NT2/D1 (cell line): Measurements from ENCODE around the gene DLL3.

ENCODE experiments used
- SUZ12 ChIP-seq: IDR thresholded peaks from 2 replicates; pipeline ENCODE4 v1.6.1; 2011; ENCODE audit not compliant: insufficient read length, insufficient read depth; ENCODE audit errors: extremely low read depth
- ZNF274 ChIP-seq: IDR thresholded peaks from 2 replicates; pipeline ENCODE4 v1.6.1; 2011; ENCODE audit warnings: mild to moderate bottlenecking, low read depth, low read length

DNA sequence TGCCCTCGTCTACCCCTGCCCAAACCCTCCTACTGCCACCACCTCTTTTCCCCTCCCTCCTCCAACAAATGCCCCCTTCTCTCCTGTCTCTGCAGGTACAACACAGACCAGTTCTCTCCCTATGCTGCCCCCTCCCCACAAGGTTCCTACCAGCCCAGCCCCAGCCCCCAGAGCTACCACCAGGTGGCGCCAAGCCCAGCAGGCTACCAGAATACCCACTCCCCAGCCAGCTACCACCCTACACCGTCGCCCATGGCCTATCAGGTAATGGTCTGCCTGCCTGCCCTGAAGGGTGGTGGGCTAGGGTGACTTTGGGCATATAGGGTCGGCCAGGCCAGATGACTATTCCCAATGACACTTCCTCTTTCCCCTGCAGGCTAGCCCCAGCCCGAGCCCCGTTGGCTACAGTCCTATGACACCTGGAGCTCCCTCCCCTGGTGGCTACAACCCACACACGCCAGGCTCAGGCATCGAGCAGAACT is 24.6 kb upstream of the DLL3 start:
- no peak for TF ChIP-seq ZNF274
- no peak for TF ChIP-seq SUZ12
